Measurements from ENCODE around the gene ATP8A2. TPM values are rescaled to one million over a fixed set of nuclear protein-coding genes. Genes with fewer than 3 reads are reported as not detected.

ATP8A2 gene
- total RNA-seq, 1 donor from 2014 or later, result 0.86 TPM

GRCh38 chr13:25874907-25875306 lies 503.1 kb downstream of the ATP8A2 start:
- DNase-seq (ENCODE audit: low read depth), result no peak

DNA sequence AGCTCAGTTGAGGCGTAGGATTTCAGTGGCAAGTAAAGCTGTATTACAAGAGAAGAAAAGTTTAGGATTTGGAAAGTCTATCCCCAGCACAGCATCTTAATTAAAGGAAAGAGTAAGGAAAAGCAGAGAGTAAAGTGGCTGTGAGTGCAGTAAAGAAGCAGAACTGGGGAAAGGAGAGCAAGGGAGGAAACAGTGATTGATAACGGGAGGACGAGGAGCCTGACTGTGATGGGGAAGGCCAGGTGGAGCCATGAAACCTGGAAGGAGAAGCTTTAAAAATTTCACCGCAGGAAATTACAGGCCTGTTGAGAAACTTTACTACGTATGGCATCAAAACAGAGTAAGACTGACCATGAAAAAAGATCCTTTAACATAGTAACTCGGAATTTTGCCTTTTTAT lies 504.5 kb downstream of the ATP8A2 start:
- no peak for DNase-seq (ENCODE audit: low read depth)

DNA sequence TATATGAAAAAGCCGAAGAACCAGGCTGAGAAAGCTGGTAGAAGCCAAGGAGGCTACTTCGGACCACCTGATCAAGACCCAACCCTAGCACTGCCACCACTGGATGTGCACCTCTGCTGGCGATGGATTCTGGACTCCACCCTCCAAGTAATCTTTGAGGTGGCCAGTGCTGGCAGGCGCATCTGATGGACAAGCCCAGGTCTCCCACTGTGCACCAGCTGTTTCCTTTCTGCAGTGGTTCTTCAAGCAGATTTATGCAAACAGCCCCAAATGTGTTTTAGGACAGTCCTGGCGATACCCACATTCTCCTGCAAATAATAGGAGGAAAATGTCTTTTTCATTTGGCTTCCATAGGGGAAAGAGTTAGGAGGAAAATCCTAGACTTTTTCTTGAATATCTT lies 507.7 kb downstream of the ATP8A2 start:
- DNase-seq (ENCODE audit: low read depth), result no peak

DNA sequence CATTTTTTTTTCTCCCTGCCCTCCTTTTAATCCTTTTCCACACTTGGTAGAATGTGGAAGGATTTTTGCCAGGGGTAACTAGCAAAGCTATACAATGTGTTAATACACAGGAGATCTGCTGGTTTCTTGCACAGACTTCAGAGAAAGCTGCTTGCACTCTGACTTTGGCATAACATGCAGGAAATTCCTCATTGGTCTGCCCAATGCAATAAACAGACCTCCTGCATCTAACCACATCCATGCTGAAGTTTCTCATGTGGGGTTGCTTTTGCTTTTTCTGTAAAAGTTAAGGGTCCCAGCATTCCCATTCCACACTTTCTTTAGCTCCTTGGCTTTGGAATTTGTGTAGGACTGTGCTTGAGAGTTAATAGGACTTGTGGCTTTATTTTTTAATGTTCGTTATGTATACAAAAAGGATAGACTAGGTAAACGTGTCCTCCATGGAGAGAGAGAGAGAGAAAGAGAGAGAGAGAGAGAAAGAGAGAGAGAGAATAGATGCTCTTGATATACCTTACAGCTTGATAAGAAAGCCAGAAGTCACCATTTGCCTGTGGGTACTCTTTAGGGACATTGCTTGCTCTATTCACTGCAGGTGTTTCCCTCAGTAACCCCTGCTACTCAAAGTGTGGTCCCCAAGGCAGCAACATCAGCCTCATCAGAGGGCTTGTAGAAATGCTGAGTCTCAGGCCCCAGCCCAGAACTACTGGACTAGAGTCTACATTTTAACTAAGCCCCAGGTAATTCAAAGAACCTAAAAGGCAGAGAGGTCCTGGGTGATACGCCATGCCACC lies 509.6 kb downstream of the ATP8A2 start:
- no peak for DNase-seq (ENCODE audit: low read depth)

DNA sequence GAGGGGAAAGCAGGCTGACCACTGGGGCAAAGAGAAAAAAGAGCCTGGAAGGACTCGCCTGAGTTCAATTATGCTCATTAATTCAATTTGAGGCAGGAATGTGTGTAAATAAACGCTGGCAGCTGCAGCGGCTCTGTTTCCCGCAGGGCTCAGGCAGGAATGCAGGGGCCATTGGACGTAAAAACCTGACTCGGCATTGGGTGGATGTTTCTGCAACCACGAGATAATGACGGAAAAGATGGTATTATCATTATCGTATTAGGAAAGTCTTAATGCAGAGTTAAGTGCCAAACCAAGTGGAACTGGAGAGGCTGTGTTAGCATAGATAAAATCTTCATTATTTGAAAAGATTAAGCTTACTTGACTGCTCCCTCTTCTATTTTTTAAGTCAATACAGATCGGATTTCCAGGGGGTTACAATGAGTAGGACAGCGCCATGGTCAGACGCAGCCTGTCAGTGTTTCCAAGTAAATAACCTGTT lies 510.2 kb downstream of the ATP8A2 start:
- DNase-seq (ENCODE audit: low read depth), result peak; percentile 47

DNA sequence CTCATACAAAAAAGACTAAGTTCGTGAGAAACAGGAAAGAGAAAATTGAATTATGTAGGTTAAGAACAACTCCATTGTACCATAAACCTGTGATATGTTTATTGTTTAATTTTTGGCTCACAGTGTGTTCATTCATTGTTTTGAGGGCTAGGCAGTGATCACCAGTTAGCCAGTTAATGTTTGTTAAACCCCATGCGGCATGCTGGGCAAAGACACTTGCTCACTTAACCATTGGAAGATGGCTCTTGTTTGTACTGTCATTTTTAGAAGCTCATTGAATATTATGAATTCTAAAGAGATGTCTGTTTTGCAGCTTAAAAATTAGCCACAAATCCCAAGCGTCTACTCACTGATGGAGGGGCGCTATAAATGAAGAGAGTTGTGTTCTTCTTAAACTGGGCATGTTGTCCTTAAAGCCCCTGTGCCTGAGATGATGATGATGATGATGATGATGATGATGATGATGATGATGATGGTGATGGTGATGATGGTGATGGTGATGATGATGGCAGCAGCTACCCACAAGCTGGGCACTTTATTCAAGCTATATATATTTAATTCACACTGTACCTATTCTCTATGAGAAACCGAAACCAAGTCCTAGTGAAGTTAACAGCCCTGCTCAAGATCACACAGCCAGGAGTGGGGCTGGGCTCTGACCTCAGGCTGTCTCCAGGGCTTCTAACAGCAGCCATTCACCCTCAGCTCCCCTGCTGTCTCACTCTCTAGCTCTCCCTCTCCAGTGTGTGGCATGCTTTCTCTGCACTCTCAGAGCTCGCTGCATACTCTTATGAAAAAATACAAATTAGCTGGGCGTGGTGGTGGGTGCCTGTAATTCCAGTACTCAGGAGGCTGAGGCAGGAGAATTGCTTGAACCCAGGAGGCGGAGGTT lies 510.9 kb downstream of the ATP8A2 start:
- DNase-seq (ENCODE audit: low read depth), result no peak

DNA sequence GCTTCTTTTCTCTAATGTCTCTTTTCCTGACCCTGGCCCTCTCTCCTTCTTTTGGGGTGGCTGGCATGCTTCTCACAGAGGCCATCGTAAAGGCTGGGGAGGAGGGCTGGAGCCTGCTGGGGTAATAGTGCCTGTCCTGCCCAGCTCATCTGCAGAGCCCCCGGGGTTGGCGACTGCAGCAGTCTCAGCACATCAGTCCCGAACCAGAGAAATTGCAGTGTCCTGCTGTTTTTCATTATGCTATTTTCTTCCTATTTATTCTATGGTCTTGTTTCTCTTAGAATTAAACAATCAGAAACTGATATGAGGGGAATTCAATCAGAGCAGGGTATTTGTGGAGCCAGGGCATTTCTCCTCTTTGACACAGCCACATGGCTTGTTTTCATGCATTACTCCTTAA lies 513.6 kb downstream of the ATP8A2 start:
- no peak for DNase-seq (ENCODE audit: low read depth)

DNA sequence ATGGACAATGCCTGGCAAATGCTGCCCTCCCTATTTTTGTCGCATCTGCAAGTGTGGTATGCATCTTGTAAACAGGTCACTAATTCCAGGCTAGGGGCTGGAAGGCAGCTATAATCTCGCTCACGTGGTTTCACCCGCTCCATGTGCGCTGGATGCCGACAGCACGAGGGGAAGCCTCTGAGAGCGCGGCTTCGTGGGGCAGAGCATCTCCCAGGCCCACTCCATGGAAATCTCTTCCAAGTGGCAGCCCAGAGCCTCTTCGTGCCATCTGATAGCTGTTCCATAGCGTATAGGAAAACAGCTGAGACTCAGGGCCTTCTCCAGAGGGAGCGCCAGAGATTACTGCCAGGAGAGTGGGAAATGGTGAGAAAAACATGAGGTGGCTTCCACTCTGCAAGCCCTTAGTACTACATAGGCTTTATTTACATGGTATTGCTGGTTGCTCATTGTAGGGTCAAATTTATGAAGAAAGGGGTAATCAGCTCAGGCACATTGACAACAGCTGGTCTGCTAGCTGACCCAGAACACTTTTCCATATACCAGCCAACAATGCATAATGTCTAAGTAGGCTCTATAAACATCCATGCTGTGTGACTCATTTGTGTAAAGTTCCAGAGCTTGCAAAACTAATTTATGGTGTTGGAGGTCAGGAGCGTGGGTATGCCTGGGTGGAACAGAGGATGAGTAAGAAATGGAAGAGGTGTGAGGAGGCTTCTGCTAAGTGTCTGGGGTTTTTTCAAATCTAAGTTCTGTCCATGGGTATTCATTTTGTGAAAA lies 514.9 kb downstream of the ATP8A2 start:
- peak; percentile 22 for DNase-seq (ENCODE audit: low read depth)

DNA sequence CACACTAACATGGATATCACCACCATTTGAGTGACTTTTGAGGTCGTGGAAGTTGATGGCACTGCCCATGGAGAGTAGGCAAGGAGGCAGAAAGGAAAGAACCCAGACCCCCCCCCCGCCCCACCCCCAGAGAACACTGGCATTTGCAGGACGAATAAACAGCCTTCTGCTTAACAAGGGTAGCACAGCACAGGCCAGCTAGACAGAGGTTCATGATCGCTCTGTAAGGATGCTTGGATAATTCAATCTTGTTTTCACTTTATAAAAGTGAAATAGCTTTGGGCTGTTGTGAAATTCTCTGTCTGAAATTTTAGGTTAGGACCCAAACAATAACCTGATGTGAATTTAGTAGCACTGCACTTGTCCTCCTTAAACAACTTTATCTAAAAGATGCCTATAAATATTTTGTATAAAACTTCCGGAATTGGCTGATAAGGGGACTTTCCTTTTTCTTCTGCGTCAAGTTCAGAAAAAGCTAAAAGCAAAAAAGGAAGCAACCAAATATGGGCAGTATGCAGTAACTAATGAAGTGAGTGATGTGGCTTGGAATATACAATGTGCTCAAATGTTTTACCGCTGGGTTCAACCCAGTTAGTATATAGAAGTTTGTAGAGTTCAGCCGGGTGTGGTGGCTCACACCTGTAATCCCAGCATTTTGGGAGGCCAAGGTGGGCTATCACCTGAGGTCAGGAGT lies 516.3 kb downstream of the ATP8A2 start:
- DNase-seq (ENCODE audit: low read depth), result no peak

DNA sequence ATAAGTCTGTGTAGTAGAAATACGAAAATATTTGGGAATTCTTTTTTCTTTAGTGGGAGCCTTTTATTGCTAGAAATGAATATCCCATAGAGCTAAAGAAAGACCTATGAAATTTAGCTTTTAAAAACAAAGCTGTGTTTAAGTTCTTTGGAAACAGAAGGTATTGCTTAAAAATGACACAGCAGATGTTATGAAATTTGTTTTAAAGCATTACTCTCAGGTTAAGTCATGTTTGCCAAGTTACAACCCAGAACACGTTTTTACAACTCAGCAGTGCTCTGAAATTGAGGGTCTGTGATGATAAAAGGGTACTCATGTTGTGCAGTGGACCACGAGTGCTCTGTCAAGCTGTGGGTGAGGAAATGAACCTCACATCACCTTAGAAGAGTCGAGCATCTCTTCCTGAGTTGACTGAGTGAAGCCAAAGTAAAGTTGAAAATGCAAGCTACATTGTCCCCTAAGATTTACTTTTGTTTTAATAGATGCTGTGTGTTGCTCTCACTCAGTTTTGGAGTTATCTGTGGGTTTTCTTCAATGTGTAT lies 519.0 kb downstream of the ATP8A2 start:
- no peak for DNase-seq (ENCODE audit: low read depth)

DNA sequence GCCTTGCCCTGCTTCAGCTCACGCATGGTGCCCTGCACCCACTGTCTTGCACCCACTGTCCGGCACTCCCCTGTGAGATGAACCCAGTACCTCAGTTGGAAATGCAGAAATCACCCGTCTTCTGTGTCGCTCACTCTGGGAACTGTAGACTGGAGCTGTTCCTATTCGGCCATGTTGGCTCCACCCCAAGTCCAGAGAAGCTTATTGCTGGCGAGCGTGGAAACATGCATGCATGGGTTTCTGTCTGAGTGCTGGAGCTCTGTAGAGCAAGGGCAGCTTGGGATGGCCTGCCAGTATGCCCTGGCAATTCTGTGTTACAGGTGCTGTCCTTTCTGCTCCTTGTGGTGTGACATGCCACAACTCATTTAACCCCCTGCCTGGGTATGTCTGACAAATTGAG lies 527.2 kb downstream of the ATP8A2 start:
- DNase-seq (ENCODE audit: low read depth), result no peak

GRCh38 chr13:25899464-25899863 lies 527.7 kb downstream of the ATP8A2 start:
- DNase-seq (ENCODE audit: low read depth), result no peak

DNA sequence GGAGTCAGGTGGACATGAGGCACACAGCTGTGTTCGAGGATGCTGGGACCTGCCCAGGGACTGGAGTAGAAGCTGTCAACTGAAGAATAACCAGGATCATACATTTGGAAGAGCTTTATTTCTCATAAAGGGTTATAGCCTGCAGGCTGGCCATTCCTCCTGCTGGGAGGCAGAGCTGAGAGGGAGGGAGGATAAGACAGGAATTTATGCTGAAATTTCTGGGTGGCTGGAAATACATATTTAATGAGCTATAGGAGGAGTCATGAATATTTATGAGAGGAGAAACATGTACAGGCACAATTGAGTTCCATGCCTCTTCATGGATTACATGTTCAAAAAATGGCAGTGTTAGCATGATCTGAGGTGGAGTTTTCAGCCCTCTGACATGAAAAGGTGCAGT lies 528.2 kb downstream of the ATP8A2 start:
- no peak for DNase-seq (ENCODE audit: low read depth)

- peak; percentile 64 for DNase-seq (ENCODE audit: low read depth)
These were observed 529.9 kb downstream of the ATP8A2 start for GRCh38 chr13:25901460-25902376.

DNA sequence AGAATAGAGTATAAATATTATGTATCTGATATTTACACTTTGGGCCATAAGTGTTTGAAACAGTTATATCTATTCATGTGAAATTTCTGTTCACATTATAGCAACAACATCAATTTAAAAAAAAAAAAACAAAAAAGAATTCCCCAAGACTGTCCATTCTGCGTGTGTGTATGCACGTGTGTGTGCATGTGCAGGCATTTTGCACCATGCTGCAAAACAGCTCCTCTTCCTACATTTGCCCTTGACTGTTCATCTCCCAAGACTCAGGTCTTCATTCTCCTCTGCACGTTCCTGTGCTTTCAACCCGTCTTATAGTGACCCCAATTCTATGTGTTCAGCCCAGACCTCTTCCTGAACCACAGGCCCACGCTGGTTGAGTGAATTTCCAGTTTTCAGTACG lies 530.7 kb downstream of the ATP8A2 start:
- no peak for DNase-seq (ENCODE audit: low read depth)

DNA sequence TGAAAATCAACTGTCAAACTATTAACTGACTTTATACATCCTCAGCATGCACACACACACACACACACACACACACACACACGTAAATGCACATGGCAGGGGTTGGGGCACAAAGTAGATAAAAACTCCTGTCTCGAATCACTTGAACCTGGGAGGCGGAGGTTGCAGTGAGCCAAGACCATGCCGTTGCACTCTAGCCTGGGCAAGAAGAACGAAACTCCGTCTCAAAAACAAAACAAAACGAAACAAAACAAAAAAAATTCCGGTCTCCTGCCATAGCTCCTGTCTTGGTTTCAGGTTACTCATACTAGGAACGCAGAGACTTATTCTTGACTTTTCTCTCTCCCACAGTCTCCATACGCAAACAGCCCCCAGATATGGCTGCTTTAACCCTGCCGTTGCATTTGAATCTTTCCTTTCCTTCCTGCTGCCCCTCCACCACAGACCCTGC lies 531.1 kb downstream of the ATP8A2 start:
- no peak for DNase-seq (ENCODE audit: low read depth)

DNA sequence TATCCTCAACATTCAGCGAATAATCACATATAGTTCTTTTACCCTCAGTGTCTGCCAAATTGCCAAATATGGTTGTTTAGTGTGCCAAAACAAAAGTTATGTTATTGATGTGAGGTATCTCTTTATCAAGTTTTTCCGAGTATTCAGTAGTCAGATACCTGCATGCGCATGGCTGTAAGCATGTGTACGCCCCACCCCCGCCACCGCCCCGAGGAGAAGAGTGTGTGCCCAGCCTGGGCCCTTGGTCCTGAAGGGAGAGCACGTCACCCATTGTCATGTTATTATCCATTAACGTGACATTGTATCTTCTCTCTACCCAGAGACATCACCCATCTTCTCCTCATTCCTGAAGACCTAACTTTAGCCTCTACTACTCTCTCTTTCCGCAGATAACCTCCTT lies 533.1 kb downstream of the ATP8A2 start:
- no peak for DNase-seq (ENCODE audit: low read depth)

DNA sequence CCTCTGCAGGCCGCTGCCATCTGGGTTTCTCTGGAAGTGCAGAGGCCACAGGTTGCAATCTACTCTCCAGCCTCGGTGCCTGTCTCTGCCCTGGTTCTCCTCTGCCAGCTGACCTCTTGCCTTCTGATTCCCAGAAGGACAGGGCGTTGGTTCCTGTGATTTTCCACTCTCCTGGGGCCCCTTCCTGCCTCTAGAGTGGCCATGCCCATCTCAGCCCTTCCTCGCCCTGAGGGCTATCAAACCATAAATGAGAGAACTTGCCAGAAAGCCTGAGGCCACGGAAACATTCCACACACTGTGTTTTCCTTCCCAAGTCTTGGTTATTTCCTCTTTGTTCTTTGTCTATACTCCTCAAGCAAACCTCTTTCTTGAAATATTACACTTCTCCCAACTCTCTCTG lies 533.8 kb downstream of the ATP8A2 start:
- peak; percentile 53 for DNase-seq (ENCODE audit: low read depth)

DNA sequence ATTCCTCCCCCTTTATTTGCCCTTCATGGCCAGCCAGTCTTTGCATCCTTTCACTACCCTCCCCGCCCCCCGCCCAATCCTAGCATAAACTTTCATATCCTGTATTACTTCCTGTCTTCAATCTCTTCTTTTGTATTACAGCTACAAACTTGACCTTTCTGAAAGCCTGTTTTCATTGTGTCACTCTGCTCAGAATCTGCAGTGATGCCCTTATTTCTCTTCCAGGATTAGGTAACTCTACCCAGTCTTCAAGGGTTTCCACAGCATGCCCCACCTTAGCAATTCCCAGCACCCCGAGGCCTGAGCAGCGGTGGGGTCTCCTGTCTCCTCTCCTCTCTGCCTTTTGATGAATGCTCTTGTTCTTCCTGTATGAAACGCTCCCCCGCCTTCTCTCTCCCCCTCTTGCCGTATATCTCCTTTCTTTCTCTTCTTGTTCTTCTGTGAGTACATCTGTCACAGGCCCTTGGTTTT lies 534.5 kb downstream of the ATP8A2 start:
- no peak for DNase-seq (ENCODE audit: low read depth)
